ENCODE results near the gene ZFC3H1. TPM values are rescaled to one million over a fixed set of nuclear protein-coding genes. Genes with fewer than 3 reads are reported as not detected.
A peak's percentile ranks its signal among the peaks of the same experiment; 100 is the strongest.

Gene ZFC3H1
- total RNA-seq, 1 donor from 2014 or later = 51.7 TPM

DNA sequence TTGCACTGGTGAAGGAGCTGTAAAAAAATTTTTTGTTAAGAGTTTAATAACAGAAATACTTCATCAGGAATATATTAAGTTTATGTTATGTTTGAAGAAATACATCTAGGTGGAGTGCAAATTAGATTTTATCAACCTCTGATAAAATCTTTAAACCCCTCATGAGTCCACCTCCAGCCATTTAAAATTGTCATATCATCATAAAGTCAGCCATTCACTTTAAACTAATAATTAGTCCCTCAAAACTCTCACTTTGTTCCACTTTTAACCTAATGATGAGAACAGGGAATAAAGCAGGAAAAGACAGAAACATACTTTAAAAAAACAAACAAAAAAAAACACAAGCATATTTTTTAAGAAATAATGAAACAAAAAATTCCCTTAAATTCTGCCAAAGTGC lies 25.1 kb downstream of the ZFC3H1 start:
- H3K27ac Mint-ChIP-seq (ENCODE audit: unreplicated experiment) = no peak overlapping the region
- no peak for FAIRE-seq
- H3K4me1 ChIP-seq (ENCODE audit: insufficient read depth, low read length) = no peaks in the 10 kb centered on the region
- H3K36me3 ChIP-seq (ENCODE audit: insufficient read depth, low read length) = peaks cover 80% of the 10 kb centered on the region
- no peaks in the 10 kb centered on the region for H3K9me3 ChIP-seq (ENCODE audit: insufficient read depth, low read depth, low read length)
- no peak overlapping the region for H3K4me3 ChIP-seq (ENCODE audit: insufficient read depth, low read depth, low read length)
- H3K9ac ChIP-seq (ENCODE audit: low read length) = no peak overlapping the region
- H4K20me1 ChIP-seq (ENCODE audit: insufficient read depth, low read length) = peaks cover 36% of the 10 kb centered on the region
- no peak for TF ChIP-seq EZH2 (IDR thresholded peaks at IDR 0.05; ENCODE audit: insufficient read depth, low read length)
- TF ChIP-seq, protein P1, sequence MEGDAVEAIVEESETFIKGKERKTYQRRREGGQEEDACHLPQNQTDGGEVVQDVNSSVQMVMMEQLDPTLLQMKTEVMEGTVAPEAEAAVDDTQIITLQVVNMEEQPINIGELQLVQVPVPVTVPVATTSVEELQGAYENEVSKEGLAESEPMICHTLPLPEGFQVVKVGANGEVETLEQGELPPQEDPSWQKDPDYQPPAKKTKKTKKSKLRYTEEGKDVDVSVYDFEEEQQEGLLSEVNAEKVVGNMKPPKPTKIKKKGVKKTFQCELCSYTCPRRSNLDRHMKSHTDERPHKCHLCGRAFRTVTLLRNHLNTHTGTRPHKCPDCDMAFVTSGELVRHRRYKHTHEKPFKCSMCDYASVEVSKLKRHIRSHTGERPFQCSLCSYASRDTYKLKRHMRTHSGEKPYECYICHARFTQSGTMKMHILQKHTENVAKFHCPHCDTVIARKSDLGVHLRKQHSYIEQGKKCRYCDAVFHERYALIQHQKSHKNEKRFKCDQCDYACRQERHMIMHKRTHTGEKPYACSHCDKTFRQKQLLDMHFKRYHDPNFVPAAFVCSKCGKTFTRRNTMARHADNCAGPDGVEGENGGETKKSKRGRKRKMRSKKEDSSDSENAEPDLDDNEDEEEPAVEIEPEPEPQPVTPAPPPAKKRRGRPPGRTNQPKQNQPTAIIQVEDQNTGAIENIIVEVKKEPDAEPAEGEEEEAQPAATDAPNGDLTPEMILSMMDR (IDR thresholded peaks at IDR 0.05; ENCODE audit: insufficient read depth, low read depth, low read length) = no peak
- no peak overlapping the region for H3K27ac ChIP-seq (ENCODE audit: low read depth, low read length)
- H3K36me3 Mint-ChIP-seq (ENCODE audit: low read depth, unreplicated experiment) = peaks cover 3% of the 10 kb centered on the region
- no peaks in the 10 kb centered on the region for H3K27me3 ChIP-seq (ENCODE audit: insufficient read depth, low read length)
- H3K79me2 ChIP-seq (ENCODE audit: insufficient read depth, low read length) = peaks cover 37% of the 10 kb centered on the region
- no peak overlapping the region for H2AFZ ChIP-seq (ENCODE audit: low read depth, low read length)
- H3K4me2 ChIP-seq (ENCODE audit: low read length) = no peak overlapping the region
- peaks cover 6% of the 10 kb centered on the region for H3K4me1 Mint-ChIP-seq (ENCODE audit: low read depth, unreplicated experiment)
- H3K9me3 Mint-ChIP-seq (ENCODE audit: unreplicated experiment) = no peaks in the 10 kb centered on the region
- H3K4me3 Mint-ChIP-seq (ENCODE audit: unreplicated experiment) = no peak overlapping the region
- no peak for DNase-seq (ENCODE audit: low read depth)
- H3K27me3 Mint-ChIP-seq (ENCODE audit: low read depth, unreplicated experiment) = no peaks in the 10 kb centered on the region

DNA sequence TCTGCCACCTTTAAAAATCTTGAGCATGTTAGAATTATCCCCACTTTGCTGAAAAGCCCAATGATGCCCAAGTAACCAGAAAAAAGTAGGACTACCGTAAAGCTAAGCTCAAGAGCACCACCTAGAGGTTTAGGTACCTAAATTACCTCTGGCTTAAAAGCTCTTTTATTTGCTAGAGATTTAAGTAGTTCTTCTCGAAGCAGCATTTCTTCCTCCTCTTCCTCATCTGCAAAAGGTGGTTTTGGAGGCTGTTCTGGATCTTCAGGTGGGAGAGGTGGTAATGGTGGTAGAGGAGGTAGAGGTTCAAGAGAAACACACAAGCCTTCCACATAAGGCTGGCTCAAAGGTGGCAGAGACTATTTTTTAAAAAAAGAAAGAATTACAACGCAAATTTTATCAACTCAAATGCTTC lies 26.9 kb downstream of the ZFC3H1 start:
- DNase-seq (ENCODE audit: low read depth) (peak; percentile 51), FAIRE-seq (peak; percentile 60)
- Mint-ChIP-seq H3K27ac (ENCODE audit: unreplicated experiment) (no peak overlapping the region), H3K36me3 (ENCODE audit: low read depth, unreplicated experiment) (peaks cover 5% of the 10 kb centered on the region), H3K4me1 (ENCODE audit: low read depth, unreplicated experiment) (peaks cover 4% of the 10 kb centered on the region), H3K9me3 (ENCODE audit: unreplicated experiment) (no peaks in the 10 kb centered on the region), H3K27me3 (ENCODE audit: low read depth, unreplicated experiment) (no peaks in the 10 kb centered on the region), H3K4me3 (ENCODE audit: unreplicated experiment) (no peak overlapping the region)
- TF ChIP-seq, protein P1 (IDR thresholded peaks at IDR 0.05; ENCODE audit: insufficient read depth, low read depth, low read length) = peak; percentile 80
- no peak for TF ChIP-seq EZH2 (IDR thresholded peaks at IDR 0.05; ENCODE audit: insufficient read depth, low read length)
- Histone ChIP-seq H3K4me3 (ENCODE audit: insufficient read depth, low read depth, low read length) (no peak overlapping the region), H3K36me3 (ENCODE audit: insufficient read depth, low read length) (peaks cover 86% of the 10 kb centered on the region), H3K27me3 (ENCODE audit: insufficient read depth, low read length) (no peaks in the 10 kb centered on the region), H3K27ac (ENCODE audit: low read depth, low read length) (no peak overlapping the region), H2AFZ (ENCODE audit: low read depth, low read length) (no peak overlapping the region), H3K4me1 (ENCODE audit: insufficient read depth, low read length) (no peaks in the 10 kb centered on the region), H3K79me2 (ENCODE audit: insufficient read depth, low read length) (peaks cover 33% of the 10 kb centered on the region), H3K4me2 (ENCODE audit: low read length) (no peak overlapping the region), H3K9ac (ENCODE audit: low read length) (no peak overlapping the region), H4K20me1 (ENCODE audit: insufficient read depth, low read length) (peaks cover 27% of the 10 kb centered on the region), H3K9me3 (ENCODE audit: insufficient read depth, low read depth, low read length) (no peaks in the 10 kb centered on the region)

DNA sequence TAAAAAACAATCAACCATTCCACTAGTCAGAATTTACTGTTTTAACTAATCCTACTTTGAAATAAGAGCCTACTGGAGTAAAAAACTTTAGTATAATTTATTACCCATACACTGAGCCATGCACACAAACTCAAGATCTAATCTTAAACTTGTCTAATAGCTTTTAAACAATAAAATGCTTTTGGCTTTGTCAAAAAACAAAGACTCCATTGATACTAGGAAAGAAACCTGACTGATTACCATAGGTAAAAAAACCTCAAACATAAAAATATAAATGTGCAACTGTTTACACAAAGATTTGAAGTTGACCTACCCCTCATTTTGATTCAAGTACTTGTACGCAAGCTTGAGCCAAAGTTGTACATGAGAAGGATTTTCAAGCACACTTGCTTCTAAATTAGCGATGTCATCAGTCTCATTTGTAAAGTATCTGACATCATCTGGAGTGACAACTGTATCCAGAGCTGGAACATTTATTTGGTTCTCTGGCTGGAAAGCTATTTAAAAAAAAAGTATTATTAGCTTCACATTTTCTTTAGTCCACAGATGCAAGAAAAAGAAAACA lies 36.1 kb downstream of the ZFC3H1 start:
- H3K4me3 ChIP-seq (ENCODE audit: insufficient read depth, low read depth, low read length) = no peak overlapping the region
- no peak overlapping the region for H2AFZ ChIP-seq (ENCODE audit: low read depth, low read length)
- no peaks in the 10 kb centered on the region for H3K9me3 Mint-ChIP-seq (ENCODE audit: unreplicated experiment)
- H4K20me1 ChIP-seq (ENCODE audit: insufficient read depth, low read length) = peaks cover 27% of the 10 kb centered on the region
- H3K9ac ChIP-seq (ENCODE audit: low read length) = no peak overlapping the region
- H3K4me3 Mint-ChIP-seq (ENCODE audit: unreplicated experiment) = no peak overlapping the region
- DNase-seq (ENCODE audit: low read depth) (no peak), FAIRE-seq (peak; percentile 5)
- H3K27ac Mint-ChIP-seq (ENCODE audit: unreplicated experiment) = no peak overlapping the region
- no peaks in the 10 kb centered on the region for H3K4me1 Mint-ChIP-seq (ENCODE audit: low read depth, unreplicated experiment)
- no peaks in the 10 kb centered on the region for H3K27me3 ChIP-seq (ENCODE audit: insufficient read depth, low read length)
- H3K9me3 ChIP-seq (ENCODE audit: insufficient read depth, low read depth, low read length) = no peaks in the 10 kb centered on the region
- no peak overlapping the region for H3K27ac ChIP-seq (ENCODE audit: low read depth, low read length)
- peaks cover 86% of the 10 kb centered on the region for H3K36me3 ChIP-seq (ENCODE audit: insufficient read depth, low read length)
- H3K36me3 Mint-ChIP-seq (ENCODE audit: low read depth, unreplicated experiment) = peaks cover 9% of the 10 kb centered on the region
- H3K27me3 Mint-ChIP-seq (ENCODE audit: low read depth, unreplicated experiment) = no peaks in the 10 kb centered on the region
- H3K4me1 ChIP-seq (ENCODE audit: insufficient read depth, low read length) = peaks cover 6% of the 10 kb centered on the region
- TF ChIP-seq, protein P1 (IDR thresholded peaks at IDR 0.05; ENCODE audit: insufficient read depth, low read depth, low read length) = no peak
- no peak for TF ChIP-seq EZH2 (IDR thresholded peaks at IDR 0.05; ENCODE audit: insufficient read depth, low read length)
- H3K79me2 ChIP-seq (ENCODE audit: insufficient read depth, low read length) = peaks cover 15% of the 10 kb centered on the region
- H3K4me2 ChIP-seq (ENCODE audit: low read length) = no peak overlapping the region
